ENCODE measurements around the gene MUC22.

Gene MUC22

DNA sequence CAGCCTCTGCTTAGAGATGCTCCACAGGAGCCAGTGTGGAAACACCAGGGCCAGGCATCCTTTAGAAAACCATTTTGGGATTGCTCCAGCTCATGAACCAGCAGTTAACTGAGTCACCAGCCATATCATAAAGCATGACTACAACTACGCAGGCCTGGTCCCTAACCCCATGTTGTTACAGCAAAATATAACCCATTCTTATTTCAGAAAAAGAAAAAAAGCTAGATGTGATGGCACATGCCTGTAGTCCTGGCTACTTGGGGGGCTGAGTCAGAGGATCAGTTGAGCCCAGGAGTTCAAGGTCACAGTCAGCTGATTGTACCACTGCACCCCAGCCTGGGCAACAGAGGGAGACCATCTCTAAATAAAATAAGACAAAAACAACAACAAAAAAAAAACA, 65.3 kb downstream of the MUC22 start:
- Histone ChIP-seq H3K27ac (ENCODE audit: low read depth, low read length) (no peak overlapping the region), H3K9me2 (replicated peaks; ENCODE audit: control insufficient read depth, low read length) (no peaks in the 10 kb centered on the region)

DNA sequence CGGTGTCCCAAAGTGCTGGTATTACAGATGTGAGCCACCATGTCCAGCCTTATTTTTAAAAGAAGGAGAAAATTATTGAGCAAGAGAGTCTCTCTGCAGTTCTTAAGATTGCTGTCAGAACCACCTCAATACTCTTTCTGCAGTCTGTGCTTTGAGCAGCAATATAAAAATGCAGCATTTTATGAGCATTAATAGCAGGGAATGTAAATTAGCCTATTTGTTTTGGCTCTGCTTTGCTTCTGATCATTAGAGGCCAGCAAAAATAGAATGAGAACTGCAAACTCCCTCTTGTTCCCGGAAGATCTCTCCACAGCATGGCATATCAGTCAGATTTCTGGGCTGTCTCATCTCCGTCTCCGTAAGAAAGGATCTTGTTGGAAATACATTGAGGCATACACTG, 66.3 kb downstream of the MUC22 start:
- Histone ChIP-seq H3K27ac (ENCODE audit: low read depth, low read length) (no peak overlapping the region), H3K79me2 (ENCODE audit: control insufficient read depth, low read length) (no peaks in the 10 kb centered on the region)
- TF ChIP-seq EZH2phosphoT487 (IDR thresholded peaks at IDR 0.05; ENCODE audit: borderline replicate concordance, low read length), result no peak
- TF ChIP-seq, protein P1, sequence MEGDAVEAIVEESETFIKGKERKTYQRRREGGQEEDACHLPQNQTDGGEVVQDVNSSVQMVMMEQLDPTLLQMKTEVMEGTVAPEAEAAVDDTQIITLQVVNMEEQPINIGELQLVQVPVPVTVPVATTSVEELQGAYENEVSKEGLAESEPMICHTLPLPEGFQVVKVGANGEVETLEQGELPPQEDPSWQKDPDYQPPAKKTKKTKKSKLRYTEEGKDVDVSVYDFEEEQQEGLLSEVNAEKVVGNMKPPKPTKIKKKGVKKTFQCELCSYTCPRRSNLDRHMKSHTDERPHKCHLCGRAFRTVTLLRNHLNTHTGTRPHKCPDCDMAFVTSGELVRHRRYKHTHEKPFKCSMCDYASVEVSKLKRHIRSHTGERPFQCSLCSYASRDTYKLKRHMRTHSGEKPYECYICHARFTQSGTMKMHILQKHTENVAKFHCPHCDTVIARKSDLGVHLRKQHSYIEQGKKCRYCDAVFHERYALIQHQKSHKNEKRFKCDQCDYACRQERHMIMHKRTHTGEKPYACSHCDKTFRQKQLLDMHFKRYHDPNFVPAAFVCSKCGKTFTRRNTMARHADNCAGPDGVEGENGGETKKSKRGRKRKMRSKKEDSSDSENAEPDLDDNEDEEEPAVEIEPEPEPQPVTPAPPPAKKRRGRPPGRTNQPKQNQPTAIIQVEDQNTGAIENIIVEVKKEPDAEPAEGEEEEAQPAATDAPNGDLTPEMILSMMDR (IDR thresholded peaks at IDR 0.05; ENCODE audit: low read depth, low read length, poor library complexity, severe bottlenecking), result no peak

More for the DNA sequence above, 65.3 kb downstream of the MUC22 start:
- no peak overlapping the region for H3K4me3 ChIP-seq (ENCODE audit: low read length)
- H3K36me3 ChIP-seq (ENCODE audit: control insufficient read depth, low read length), result no peaks in the 10 kb centered on the region
- no peak overlapping the region for H3K4me2 ChIP-seq (ENCODE audit: low read length)
- no peaks in the 10 kb centered on the region for H3F3A ChIP-seq (ENCODE audit: control insufficient read depth, insufficient read depth)
- no peak for TF ChIP-seq EZH2phosphoT487 (IDR thresholded peaks at IDR 0.05; ENCODE audit: borderline replicate concordance, low read length)
- TF ChIP-seq, protein P1 (IDR thresholded peaks at IDR 0.05; ENCODE audit: low read depth, low read length, poor library complexity, severe bottlenecking), result no peak
- H3K79me2 ChIP-seq (ENCODE audit: control insufficient read depth, low read length), result no peaks in the 10 kb centered on the region
- no peaks in the 10 kb centered on the region for H3K9me3 ChIP-seq (ENCODE audit: control insufficient read depth, insufficient read depth, low read length)
- H3K27me3 ChIP-seq (ENCODE audit: control insufficient read depth, low read length), result peaks cover 3% of the 10 kb centered on the region; the same call in 1 of the 2 replicates
- H4K20me1 ChIP-seq (ENCODE audit: control insufficient read depth, insufficient read depth, low read depth, low read length), result no peaks in the 10 kb centered on the region
- H3K4me1 ChIP-seq (ENCODE audit: control insufficient read depth, low read length), result no peaks in the 10 kb centered on the region

DNA sequence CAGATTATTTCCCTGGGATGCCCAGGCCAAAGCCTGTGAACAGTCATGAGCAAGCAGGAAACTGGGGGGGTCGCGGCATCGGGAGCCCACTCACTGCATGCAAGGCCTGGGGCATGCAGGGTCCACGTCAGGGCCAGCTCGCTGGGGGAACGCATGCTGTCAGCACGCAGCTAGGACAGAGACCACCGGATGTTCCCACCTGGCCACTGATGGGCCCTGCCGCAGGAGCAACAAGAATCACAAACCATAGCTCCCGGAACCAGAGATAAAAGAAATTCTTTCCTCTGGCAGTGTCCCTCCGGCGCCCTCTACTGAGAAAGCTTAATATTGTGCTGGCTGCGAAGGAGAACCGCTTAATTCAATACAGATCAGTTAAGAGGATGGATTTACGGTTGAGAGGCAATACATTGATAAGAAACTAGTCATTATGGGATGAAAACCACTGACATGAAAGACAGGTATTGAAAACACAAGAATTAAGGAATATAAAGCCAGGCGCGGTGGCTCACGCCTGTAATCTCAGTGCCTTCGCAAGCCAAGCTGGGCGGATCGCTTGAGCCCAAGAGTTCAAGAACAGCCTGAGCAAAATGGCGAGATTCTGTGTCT, 69.5 kb downstream of the MUC22 start:
- no peaks in the 10 kb centered on the region for H4K20me1 ChIP-seq (ENCODE audit: control insufficient read depth, insufficient read depth, low read depth, low read length)
- H3K27ac ChIP-seq (ENCODE audit: low read depth, low read length), result no peak overlapping the region
- H3K9me2 ChIP-seq (replicated peaks; ENCODE audit: control insufficient read depth, low read length), result no peaks in the 10 kb centered on the region
- TF ChIP-seq EZH2phosphoT487 (IDR thresholded peaks at IDR 0.05; ENCODE audit: borderline replicate concordance, low read length), result no peak
- TF ChIP-seq, protein P1 (IDR thresholded peaks at IDR 0.05; ENCODE audit: low read depth, low read length, poor library complexity, severe bottlenecking), result peak; percentile 87
- no peaks in the 10 kb centered on the region for H3F3A ChIP-seq (ENCODE audit: control insufficient read depth, insufficient read depth)
- no peaks in the 10 kb centered on the region for H3K36me3 ChIP-seq (ENCODE audit: control insufficient read depth, low read length)
- peak overlapping the region; percentile 50 for H3K4me2 ChIP-seq (ENCODE audit: low read length)
- peaks cover 5% of the 10 kb centered on the region; the same call in 1 of the 2 replicates for H3K4me1 ChIP-seq (ENCODE audit: control insufficient read depth, low read length)
- peak overlapping the region; percentile 44 for H3K4me3 ChIP-seq (ENCODE audit: low read length)
- peaks cover 8% of the 10 kb centered on the region for H3K27me3 ChIP-seq (ENCODE audit: control insufficient read depth, low read length)
- no peaks in the 10 kb centered on the region for H3K9me3 ChIP-seq (ENCODE audit: control insufficient read depth, insufficient read depth, low read length)
- no peaks in the 10 kb centered on the region for H3K79me2 ChIP-seq (ENCODE audit: control insufficient read depth, low read length)

More for the DNA sequence above, 66.3 kb downstream of the MUC22 start:
- Histone ChIP-seq H3K4me3 (ENCODE audit: low read length) (no peak overlapping the region), H3K4me2 (ENCODE audit: low read length) (no peak overlapping the region), H4K20me1 (ENCODE audit: control insufficient read depth, insufficient read depth, low read depth, low read length) (no peaks in the 10 kb centered on the region), H3K27me3 (ENCODE audit: control insufficient read depth, low read length) (peaks cover 3% of the 10 kb centered on the region; the same call in 1 of the 2 replicates), H3K9me2 (replicated peaks; ENCODE audit: control insufficient read depth, low read length) (no peaks in the 10 kb centered on the region), H3K9me3 (ENCODE audit: control insufficient read depth, insufficient read depth, low read length) (no peaks in the 10 kb centered on the region), H3K36me3 (ENCODE audit: control insufficient read depth, low read length) (no peaks in the 10 kb centered on the region), H3K4me1 (ENCODE audit: control insufficient read depth, low read length) (no peaks in the 10 kb centered on the region), H3F3A (ENCODE audit: control insufficient read depth, insufficient read depth) (no peaks in the 10 kb centered on the region)

Measured in DOHH2 (cell line).